Effector memory CD8-positive, alpha-beta T cell (primary cell): ENCODE data around the gene MS4A3.
"Not testable (repeated sequence)": the region's sequence is repeated elsewhere in the genome, so short reads cannot be mapped to it uniquely, and the experiment has no call there.

Experiments
- ATAC-seq: fragments of 150-1000 bp; cut with Tn5 transposase; replicated peaks from 2 replicates; pipeline ENCODE4 v1.10.0; 2021; ENCODE audit warnings: mild to moderate bottlenecking, moderate library complexity
- DNase-seq, 3 experiments: peaks; one replicate each; pipeline ENCODE4 v3.0.0; 2021
- H3K27ac Mint-ChIP-seq, 2 donors: one replicate each; pipeline ENCODE4 v1.8.0; 2022; ENCODE audit warnings: mild to moderate bottlenecking in 2 of 2, mixed read lengths in 2 of 2, moderate library complexity in 2 of 2
- H3K27me3 Mint-ChIP-seq, 2 donors: one replicate each; pipeline ENCODE4 v1.8.0; 2022; ENCODE audit warnings: mixed read lengths in 2 of 2
- H3K36me3 Mint-ChIP-seq: one replicate; pipeline ENCODE4 v1.8.0; 2022; ENCODE audit warnings: mild to moderate bottlenecking, moderate library complexity, mixed read lengths; ENCODE audit not compliant: insufficient read depth
- H3K4me1 Mint-ChIP-seq, 2 donors: one replicate each; pipeline ENCODE4 v1.8.0; 2022; ENCODE audit warnings: low read depth in 2 of 2, mixed read lengths in 2 of 2
- H3K4me3 Mint-ChIP-seq, 2 donors: one replicate each; pipeline ENCODE4 v1.8.0; 2022; ENCODE audit warnings: mild to moderate bottlenecking in 2 of 2, mixed read lengths in 2 of 2, moderate library complexity in 2 of 2
- H3K9me3 Mint-ChIP-seq, 2 donors: one replicate each; pipeline ENCODE4 v1.8.0; 2022; ENCODE audit warnings: mixed read lengths in 2 of 2
- total RNA-seq, 9 experiments: gene quantifications; one replicate each; lab custom pipeline; 2026; lab: John Stamatoyannopoulos, UW

MS4A3 gene, protein sequence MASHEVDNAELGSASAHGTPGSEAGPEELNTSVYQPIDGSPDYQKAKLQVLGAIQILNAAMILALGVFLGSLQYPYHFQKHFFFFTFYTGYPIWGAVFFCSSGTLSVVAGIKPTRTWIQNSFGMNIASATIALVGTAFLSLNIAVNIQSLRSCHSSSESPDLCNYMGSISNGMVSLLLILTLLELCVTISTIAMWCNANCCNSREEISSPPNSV
- 0 to 0.12 (median 0) reads per million in 9 experiments for total RNA-seq

DNA sequence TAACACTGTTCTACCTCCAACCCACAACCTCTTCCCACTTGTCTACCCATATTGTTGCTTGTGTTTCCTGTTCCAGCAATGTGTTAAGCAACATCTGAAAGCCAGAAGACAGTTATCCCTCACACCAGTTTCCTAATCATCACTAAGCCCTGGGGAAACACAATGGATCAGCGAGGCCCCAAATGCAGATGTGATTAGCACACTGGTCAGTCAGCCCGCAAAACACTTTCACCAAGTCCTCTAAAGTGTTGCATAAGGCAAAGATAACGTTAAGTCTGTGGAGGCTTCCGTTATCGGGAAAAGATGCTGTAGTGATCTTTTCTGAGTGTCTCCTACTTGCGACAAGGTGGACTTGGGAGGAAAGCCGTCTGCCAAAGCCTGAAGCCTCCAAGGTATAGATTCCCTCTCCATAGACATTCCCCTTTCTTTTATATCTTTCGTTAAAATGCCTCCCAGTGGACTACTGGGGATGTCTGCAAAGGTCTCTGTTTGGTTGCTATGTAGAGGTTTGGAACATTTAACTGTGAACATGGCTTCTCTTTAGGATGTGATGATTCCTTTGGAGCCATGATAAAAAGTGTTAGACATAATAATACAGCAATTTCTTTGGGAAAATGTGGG, at the start of gene MS4A3:
Gene MS4A3 (plus strand): TSS at position 317 of the 621 bp plus-strand sequence. CDS start 4,496 bp downstream, outside the sequence.
- no peak within 1 kb of the TSS for H3K27ac Mint-ChIP-seq
- peaks cover 0 to 2% of the 10 kb centered on the region in 2 donors for H3K9me3 Mint-ChIP-seq
- no peak for ATAC-seq
- peaks cover 9 to 15% of the 10 kb centered on the region in 2 donors for H3K27me3 Mint-ChIP-seq
- no peak for DNase-seq
- H3K4me3 Mint-ChIP-seq = no peak within 1 kb of the TSS
- H3K36me3 Mint-ChIP-seq = no peaks in the 10 kb centered on the region
- H3K4me1 Mint-ChIP-seq = no peaks in the 10 kb centered on the region

DNA sequence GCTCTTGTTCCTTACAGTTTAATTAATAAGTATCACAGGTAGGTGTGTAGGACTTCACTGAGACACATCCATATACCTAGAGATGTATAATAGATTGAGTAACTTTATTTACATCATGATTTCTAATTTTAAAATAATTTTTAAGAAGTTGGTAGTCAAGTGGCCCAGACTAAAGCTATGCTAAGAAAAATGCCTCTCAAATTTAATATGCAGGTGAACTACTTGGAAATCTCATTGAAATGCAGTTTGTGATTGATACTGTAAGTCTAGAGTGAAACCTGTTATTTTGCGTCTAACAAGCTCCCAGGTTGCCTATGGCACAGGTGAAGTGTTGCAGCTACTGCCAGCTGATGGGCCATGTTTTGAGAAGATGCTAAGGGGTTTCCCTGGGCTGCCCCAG, 39.6 kb upstream of the MS4A3 start, which contains the start of gene OOSP4B:
Gene OOSP4B (plus strand): TSS at position 301 of the 400 bp plus-strand sequence.
- Mint-ChIP-seq H3K36me3 (no peaks in the 10 kb centered on the region), H3K4me3 (no peak within 1 kb of the TSS), H3K27ac (no peak within 1 kb of the TSS), H3K9me3 (no peaks in the 10 kb centered on the region), H3K27me3 (peaks cover 22 to 24% of the 10 kb centered on the region in 2 donors), H3K4me1 (no peaks in the 10 kb centered on the region)
- ATAC-seq = no peak
- no peak for DNase-seq

DNA sequence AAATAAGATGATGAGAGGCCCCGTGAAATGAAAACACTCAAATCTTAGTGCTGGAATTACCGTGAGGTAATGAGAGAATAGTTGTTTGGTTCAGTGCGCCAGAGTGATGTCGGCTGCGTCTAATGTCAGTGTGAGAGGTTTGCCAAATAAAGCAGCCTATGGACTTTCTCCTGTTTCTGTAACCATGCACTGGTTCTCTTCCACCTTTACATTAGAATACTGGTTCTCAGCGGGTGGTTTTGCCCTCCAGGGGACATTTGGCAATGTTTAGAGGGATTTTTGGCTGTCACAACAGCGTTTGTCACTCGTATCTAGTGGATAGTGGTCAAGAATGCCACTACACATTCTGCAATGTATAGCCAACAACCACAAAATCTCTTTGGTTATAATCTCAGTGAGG, 38.4 kb upstream of the MS4A3 start:
- H3K9me3 Mint-ChIP-seq = no peaks in the 10 kb centered on the region
- ATAC-seq = no peak
- no peak for DNase-seq
- no peaks in the 10 kb centered on the region for H3K36me3 Mint-ChIP-seq
- no peak overlapping the region for H3K4me3 Mint-ChIP-seq
- H3K27ac Mint-ChIP-seq = no peak overlapping the region
- peaks cover 22 to 24% of the 10 kb centered on the region in 2 donors for H3K27me3 Mint-ChIP-seq
- H3K4me1 Mint-ChIP-seq = no peaks in the 10 kb centered on the region

DNA sequence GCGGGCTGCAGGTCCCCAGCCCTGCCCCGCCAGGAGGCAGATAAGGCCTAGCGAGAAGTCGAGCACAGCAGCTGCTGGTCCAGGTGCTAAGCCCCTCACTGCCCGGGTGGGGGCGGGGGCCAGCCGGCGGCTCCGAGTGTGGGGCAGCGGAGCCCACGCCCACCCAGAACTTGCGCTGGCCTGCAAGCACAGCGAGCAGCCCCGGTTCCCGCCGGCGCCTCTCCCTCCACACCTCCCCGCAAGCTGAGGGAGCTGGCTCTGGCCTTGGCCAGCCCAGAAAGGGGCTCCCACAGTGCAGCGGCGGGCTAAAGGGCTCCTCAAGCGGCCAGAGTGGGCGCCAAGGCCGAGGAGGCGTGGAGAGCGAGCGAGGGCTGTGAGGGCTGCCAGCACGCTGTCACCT, 36.1 kb upstream of the MS4A3 start:
- H3K36me3 Mint-ChIP-seq, H3K4me1 Mint-ChIP-seq, DNase-seq: not testable (repeated sequence)

DNA sequence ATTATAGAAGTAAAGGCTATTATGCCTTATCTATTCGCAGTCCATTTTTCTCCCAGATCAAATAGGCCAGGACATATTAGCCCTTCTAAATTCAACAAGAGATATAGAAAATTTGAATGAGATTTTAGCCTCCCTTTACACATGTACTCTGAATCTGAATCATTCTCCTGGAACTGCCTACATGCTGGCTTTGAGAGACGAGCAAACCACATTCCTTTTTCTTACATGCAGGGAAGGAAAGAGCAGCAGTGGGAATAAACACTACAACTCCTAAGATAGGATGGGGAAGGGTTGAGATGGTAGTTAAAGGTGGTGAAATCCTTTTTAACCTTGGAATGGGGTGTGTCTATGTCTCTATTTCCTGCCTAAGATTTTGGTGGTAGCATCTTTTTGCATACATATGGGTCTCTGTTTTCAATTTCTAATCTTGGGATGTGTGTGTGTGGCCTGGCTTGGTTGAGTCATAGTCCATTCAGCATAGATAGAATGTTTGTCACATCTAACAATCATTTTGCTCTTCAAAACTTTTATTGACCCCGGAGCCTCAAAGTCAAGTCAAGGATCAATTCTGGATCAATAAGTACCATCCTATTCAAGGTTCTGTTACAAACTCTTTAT, 27.3 kb upstream of the MS4A3 start:
- Mint-ChIP-seq H3K4me3 (no peak overlapping the region), H3K27ac (no peak overlapping the region), H3K9me3 (no peaks in the 10 kb centered on the region), H3K36me3 (no peaks in the 10 kb centered on the region), H3K27me3 (peaks cover 4 to 19% of the 10 kb centered on the region in 2 donors), H3K4me1 (no peaks in the 10 kb centered on the region)
- DNase-seq = no peak
- ATAC-seq = no peak

More for the DNA sequence above, 36.1 kb upstream of the MS4A3 start:
- H3K27ac Mint-ChIP-seq, H3K9me3 Mint-ChIP-seq, ATAC-seq, H3K4me3 Mint-ChIP-seq: not testable (repeated sequence)
- peaks cover 22 to 24% of the 10 kb centered on the region in 2 donors for H3K27me3 Mint-ChIP-seq

DNA sequence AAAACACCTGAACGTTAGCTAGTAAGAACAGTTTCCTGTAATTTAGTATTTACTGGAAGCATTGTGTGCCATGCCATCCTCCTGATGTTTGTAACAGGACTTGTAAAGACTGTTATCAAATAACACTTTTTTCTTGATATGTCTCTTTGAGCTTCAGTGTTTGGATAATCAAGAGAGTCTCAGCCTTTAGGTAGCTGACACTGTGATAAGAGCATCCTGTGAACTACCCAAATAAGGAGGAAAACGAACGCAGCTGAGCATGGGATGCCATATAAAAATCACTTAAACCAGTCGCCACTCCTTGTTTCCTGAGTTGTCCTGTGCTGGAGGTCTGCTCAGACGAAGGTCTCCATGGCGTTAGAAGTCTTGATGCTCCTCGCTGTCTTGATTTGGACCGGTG, 16.4 kb upstream of the MS4A3 start, which contains the start of gene OOSP2:
Gene OOSP2 (plus strand): TSS at position 301 of the 400 bp plus-strand sequence. CDS start 51 bp downstream, at position 352.
- H3K4me1 Mint-ChIP-seq = no peaks in the 10 kb centered on the region
- no peaks in the 10 kb centered on the region for H3K36me3 Mint-ChIP-seq
- DNase-seq (no peak), ATAC-seq (no peak)
- no peaks in the 10 kb centered on the region for H3K9me3 Mint-ChIP-seq
- H3K27ac Mint-ChIP-seq = no peak within 1 kb of the TSS
- H3K4me3 Mint-ChIP-seq = no peak within 1 kb of the TSS
- H3K27me3 Mint-ChIP-seq = peaks cover 0 to 19% of the 10 kb centered on the region in 2 donors

DNA sequence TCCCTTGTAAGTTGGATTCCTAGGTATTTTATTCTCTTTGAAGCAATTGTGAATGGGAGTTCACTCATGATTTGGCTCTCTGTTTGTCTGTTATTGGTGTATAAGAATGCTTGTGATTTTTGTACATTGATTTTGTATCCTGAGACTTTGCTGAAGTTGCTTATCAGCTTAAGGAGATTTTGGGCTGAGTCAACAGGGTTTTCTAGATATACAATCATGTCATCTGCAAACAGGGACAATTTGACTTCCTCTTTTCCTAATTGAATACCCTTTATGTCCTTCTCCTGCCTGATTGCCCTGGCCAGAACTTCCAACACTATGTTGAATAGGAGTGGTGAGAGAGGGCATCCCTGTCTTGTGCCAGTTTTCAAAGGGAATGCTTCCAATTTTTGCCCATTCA, 6.0 kb upstream of the MS4A3 start:
- H3K4me3 Mint-ChIP-seq, H3K4me1 Mint-ChIP-seq, ATAC-seq, DNase-seq, H3K27ac Mint-ChIP-seq, H3K36me3 Mint-ChIP-seq, H3K9me3 Mint-ChIP-seq: not testable (repeated sequence)
- peaks cover 9 to 10% of the 10 kb centered on the region in 2 donors for H3K27me3 Mint-ChIP-seq

DNA sequence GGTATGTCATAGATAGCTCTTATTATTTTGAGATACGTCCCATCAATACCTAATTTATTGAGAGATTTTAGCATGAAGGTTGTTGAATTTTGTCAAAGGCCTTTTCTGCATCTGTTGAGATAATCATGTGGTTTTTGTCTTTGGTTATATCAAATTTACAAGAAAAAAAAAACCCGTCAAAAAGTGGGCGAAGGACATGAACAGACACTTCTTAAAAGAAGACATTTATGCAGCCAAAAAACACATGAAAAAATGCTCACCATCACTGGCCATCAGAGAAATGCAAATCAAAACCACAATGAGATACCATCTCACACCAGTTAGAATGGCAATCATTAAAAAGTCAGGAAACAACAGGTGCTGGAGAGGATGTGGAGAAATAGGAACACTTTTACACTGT, 5.6 kb upstream of the MS4A3 start:
- ATAC-seq, H3K9me3 Mint-ChIP-seq, H3K27ac Mint-ChIP-seq, H3K4me3 Mint-ChIP-seq, H3K4me1 Mint-ChIP-seq, H3K36me3 Mint-ChIP-seq, DNase-seq: not testable (repeated sequence)
- H3K27me3 Mint-ChIP-seq = peaks cover 8 to 11% of the 10 kb centered on the region in 2 donors

DNA sequence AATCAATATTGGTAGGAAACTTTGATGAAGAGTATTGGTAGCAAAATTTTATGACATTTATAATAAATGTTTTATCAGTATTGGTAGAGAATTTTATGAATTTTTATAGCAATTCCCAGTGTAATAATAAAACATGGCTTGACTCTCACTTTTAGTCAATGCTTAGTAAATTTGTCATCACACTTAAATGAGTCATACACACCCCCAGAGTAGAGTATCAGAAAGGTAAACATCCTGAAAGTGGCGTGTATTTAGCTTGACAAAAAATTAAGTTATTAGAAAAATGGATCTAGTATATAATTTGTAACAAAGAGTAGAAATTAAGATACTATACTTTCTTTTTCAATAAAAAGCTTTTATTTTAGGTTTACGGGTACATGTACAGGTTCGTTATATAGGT, 2.6 kb downstream of the MS4A3 start:
- Mint-ChIP-seq H3K27ac (no peak overlapping the region), H3K36me3 (no peaks in the 10 kb centered on the region), H3K9me3 (peaks cover 0 to 2% of the 10 kb centered on the region in 2 donors), H3K4me3 (no peak overlapping the region), H3K4me1 (no peaks in the 10 kb centered on the region), H3K27me3 (peaks cover 14 to 15% of the 10 kb centered on the region in 2 donors)
- no peak for ATAC-seq
- no peak for DNase-seq

DNA sequence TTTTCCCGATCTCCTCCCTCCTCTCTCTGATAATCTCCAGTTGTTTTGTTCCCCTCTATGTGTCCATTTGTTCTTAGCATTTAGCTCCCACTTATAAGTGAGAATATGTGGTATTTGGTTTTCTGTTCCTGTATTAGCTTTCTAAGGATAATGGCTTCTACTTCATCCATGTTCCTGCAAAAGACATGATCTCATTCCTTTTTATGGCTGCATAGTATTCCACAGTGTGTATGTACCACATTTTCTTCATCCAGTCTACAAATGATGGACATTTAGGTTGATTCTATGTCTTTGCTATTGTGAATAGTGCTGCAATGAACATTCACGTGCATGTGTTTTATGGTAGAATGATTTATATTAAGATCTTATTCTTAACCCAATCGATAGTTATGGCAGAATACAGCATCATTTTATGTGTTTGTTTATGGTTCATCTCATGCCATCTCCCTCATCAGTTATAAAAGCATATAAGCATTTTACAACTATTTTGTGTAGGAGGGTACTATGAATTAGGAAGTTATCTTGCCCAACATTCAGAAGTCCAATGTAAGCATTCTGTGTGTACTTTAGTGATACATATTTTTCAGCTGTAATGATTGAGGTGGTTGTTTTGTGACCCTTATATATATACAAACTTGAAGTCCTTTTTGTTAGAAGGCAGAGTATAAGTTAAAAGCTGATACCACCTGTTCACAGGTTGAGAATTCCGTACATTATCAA, 3.2 kb downstream of the MS4A3 start:
- peaks cover 0 to 2% of the 10 kb centered on the region in 2 donors for H3K9me3 Mint-ChIP-seq
- H3K27me3 Mint-ChIP-seq = peaks cover 14 to 15% of the 10 kb centered on the region in 2 donors
- H3K36me3 Mint-ChIP-seq = no peaks in the 10 kb centered on the region
- DNase-seq (no peak), ATAC-seq (no peak)
- no peak overlapping the region for H3K27ac Mint-ChIP-seq
- no peaks in the 10 kb centered on the region for H3K4me1 Mint-ChIP-seq
- H3K4me3 Mint-ChIP-seq = no peak overlapping the region

DNA sequence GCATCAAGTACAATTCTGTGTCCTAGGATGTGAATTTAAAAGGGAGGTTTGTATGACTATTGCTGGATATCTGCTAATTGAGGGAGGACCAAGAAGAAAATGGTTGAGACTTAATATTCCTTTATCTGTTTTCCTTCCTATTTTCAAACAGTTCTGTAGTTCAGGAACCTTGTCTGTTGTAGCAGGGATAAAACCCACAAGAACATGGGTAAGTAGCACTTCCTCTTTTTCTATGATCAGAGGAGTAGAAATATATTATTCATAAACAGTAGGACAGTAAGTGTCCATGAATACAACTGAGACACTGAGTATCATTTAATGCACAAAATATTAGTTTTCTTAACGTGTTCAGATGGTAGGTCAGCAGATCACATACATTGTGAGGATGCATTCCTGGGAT, 7.6 kb downstream of the MS4A3 start:
- no peak overlapping the region for H3K27ac Mint-ChIP-seq
- H3K36me3 Mint-ChIP-seq = no peaks in the 10 kb centered on the region
- H3K9me3 Mint-ChIP-seq = peaks cover 0 to 2% of the 10 kb centered on the region in 2 donors
- H3K4me1 Mint-ChIP-seq = no peaks in the 10 kb centered on the region
- ATAC-seq (no peak), DNase-seq (no peak)
- H3K4me3 Mint-ChIP-seq = no peak overlapping the region
- H3K27me3 Mint-ChIP-seq = peaks cover 0 to 5% of the 10 kb centered on the region in 2 donors

DNA sequence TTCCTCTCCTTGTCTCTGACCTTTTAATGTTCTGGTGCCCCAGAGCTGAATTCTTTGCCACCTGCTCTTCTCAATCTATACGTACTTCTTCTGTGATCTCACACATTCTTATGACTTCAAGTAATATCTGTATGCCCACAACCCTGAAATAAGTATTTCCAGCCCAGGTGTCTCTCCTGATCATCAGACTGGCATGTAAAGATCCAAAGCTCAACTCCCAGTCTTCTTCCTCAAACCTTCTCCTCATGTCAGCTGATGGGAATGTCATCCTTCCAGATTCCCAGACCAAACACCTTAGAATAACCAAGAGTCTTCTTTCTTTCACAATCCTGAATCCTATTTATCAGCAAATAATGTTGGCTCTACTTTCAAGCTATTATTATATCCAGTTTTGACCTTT, 9.3 kb downstream of the MS4A3 start:
- no peaks in the 10 kb centered on the region for H3K36me3 Mint-ChIP-seq
- H3K27me3 Mint-ChIP-seq = peaks cover 0 to 12% of the 10 kb centered on the region in 2 donors
- no peaks in the 10 kb centered on the region for H3K4me1 Mint-ChIP-seq
- no peak for ATAC-seq
- no peaks in the 10 kb centered on the region for H3K9me3 Mint-ChIP-seq
- no peak overlapping the region for H3K27ac Mint-ChIP-seq
- no peak overlapping the region for H3K4me3 Mint-ChIP-seq
- DNase-seq = no peak

DNA sequence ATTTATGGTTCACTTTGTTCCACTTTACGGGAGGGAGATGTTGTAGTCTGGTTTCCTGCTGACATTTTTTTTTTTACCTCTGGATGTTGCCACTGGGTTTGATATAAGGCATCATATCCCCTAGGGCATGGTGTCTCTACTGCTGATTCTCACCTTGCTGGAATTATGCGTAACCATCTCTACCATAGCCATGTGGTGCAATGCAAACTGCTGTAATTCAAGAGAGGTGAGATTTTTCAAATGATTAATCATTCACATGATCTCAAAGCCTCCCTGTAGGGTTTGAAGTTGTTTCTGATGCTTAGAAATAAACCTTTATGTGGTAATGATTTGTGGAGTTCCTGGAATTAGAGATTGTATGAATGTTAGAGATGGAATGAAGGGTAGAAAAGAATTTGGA, 13.0 kb downstream of the MS4A3 start:
- ATAC-seq = no peak
- no peaks in the 10 kb centered on the region for H3K9me3 Mint-ChIP-seq
- peaks cover 0 to 10% of the 10 kb centered on the region in 2 donors for H3K27me3 Mint-ChIP-seq
- H3K36me3 Mint-ChIP-seq = no peaks in the 10 kb centered on the region
- no peaks in the 10 kb centered on the region for H3K4me1 Mint-ChIP-seq
- DNase-seq = no peak
- no peak overlapping the region for H3K4me3 Mint-ChIP-seq
- no peak overlapping the region for H3K27ac Mint-ChIP-seq
